Activated CD4-positive, alpha-beta T cell treated with anti-CD3 and anti-CD28 coated beads, Interleukin-2, amount 50 U/mL, for 48 hours (primary cell): Measurements from ENCODE around the gene KRTAP2-2.
"Not testable (repeated sequence)": the region's sequence is repeated elsewhere in the genome, so short reads cannot be mapped to it uniquely, and the experiment has no call there.

ENCODE experiments used
- DNase-seq, 2 experiments: peaks; one replicate each; pipeline ENCODE4 v3.0.0-alpha.2; 2020

KRTAP2-2 gene

DNA sequence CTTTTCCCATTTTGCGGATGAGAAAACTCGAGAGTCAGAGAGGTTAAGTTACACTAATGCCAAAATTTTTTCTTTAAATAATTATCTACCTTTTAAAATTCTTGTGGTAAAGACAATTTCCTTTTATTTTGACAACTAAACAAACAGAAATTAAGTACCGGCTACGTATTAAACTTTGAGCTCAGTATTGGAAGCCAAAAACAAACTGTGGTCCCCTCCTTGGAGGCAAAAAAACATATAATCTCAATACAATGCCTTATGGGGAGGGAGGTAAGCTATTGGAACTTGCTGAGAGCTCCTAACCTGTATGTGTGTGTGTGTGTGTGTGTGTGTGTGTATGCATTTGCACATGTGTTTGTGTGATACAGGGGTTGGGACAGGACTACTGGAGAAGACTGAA, 8.4 kb upstream of the KRTAP2-2 start:
- DNase-seq = no peak

DNA sequence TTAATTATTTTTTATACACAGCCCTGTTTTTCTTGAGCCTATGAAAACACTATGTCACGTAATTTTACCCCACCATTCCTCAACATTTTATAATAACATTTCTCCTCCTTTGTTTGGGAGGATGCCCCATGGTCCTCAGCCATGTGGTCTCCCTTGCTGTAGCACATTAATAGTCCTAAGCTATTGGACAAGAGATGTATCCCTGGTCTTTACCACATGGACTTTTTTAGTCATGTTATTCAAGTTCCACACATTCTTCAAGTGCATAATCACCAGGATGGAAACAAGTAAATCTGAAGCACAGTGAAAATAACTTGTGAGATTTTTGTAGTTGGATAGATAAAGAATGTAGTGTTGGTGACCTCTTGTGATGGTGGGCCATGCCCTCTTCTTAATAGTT, 6.9 kb upstream of the KRTAP2-2 start:
- DNase-seq = no peak

DNA sequence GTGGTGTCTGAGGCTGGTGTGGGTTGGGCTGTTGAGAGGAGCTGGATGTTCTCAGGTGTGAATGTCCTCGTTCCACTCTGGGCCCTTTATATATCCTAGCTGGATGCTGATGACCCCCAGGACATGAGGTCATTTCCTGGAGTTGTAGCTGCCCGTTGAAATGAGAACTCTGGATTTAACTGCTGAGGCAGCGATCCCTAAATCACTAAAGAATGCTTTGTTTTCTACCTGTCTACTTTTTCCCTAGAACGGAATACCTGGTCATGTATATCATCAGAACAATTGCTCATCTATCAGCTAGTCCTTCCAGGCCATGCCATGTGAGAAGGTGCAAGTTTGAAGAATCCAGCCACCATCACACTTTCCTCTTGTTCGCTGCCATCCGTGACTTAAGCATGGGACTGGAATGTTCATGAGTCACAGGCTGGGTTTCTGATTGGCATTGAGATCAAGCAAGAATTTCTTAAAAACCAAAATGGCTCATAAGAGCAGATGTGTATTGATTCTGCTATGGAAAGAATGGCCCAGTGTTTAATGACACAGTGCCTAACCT, 5.1 kb upstream of the KRTAP2-2 start, which contains the start of gene KRTAP2-3:
KRTAP2-3 (minus strand) TSS at position 63 of the 553 bp plus-strand sequence. CDS start 64 bp downstream, outside the sequence.
- DNase-seq = no peak

DNA sequence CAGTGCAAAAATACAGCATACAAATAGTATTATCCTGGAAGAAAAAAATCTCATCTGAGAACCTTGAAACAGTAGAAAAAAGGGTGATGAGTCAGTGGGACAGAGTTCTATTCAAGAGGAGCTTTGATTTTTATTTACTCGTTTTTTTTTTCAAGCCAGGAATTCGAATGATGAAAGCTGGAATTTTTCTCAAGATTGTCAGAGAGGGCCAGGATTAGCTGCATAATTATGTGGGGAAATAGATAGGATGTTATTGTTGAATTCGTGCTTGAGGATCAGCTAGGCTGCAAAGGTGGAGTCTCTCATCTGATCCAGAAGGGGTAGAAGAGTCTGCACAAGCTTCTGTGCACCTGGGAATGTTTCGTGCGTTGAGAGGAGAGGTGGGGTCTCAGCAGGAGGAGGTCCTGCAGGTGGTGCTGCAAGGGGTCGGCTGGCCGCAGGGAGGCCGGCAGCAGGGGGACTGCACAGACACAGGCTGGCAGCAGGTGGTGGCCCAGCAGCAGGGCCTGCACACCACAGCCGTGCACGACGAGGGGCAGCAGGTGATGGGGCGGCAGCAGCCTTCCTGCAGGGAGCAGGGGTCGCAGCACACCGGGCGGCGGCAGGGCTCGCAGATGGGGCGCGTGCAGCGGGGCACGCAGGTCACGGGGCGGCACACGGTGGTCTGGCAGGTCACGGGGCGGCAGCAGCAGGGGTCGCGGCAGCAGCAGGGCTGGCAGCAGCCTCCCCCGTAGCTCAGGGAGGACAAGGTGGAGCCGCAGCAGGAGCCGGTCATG, 4.4 kb upstream of the KRTAP2-2 start:
- DNase-seq = not testable (repeated sequence)

DNA sequence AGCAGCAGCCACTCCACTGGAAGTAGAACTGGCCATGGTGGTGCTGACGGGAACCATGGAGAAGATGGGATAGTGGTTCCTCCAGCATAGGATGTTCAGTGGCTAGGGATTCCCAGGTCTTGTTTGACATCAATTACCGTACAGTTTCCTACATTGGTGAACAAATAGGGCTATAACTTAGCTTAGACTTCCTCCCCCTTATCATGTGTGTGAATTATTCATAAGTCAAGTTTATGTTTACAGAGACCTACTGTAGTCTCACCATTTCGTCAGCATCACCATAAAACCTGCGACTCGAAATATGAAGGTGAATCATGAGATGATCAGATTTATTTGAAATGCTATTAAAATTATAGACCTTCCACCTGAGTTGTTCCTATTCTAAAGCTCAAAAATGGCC, 3.7 kb upstream of the KRTAP2-2 start:
- DNase-seq = no peak

DNA sequence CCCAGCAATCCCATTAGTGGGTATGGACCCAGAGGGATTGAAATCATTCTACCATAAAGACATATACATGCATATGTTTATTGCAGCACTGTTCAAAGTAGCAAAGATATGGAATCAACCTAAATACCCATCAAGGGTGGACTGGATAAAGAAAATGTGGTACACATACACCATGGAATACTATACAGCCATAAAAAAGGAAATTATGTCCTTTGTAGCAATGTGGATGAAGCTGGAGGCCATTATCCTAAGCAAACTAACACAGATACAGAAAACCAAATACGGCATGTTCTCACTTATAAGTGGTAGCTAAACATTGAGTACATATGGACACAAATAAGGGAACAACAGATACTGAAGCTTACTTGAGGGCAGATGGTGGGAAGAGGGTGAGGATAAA, 2.5 kb upstream of the KRTAP2-2 start:
- DNase-seq = no peak

DNA sequence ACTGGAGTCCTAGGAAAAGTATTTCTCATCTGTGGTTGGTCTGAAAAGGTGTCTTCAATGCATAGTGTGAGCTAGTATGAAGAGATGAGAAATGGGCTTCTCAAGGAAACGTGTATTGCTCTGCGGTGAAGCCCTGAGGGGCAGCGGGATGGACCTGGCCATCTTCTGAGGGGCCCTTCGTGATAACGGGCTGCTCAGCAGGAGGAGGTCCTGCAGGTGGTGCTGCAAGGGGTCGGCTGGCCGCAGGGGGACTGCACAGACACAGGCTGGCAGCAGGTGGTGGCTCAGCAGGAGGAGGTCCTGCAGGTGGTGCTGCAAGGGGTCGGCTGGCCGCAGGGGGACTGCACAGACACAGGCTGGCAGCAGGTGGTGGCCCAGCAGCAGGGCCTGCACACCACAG, 474 bp downstream of the KRTAP2-2 start:
- not testable (repeated sequence) for DNase-seq

DNA sequence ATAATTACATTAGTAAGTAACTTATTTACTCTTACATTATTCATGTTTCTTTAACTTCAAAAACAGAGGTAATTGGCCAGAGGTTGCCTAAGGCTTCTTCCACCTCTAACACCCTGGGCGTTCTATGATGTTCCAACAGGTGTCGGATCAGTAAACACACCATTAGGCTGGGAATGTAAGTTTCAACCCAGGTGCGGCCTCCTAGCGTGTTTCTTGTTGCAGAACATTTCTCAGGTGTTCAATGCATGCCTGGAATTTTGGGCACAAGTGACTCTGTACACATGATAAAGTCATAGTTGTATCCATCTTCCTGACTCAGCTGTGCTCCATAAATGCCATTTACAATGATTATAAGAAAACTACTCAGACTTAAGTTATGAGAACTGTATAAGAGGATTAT, 1.0 kb downstream of the KRTAP2-2 start:
- DNase-seq = no peak

DNA sequence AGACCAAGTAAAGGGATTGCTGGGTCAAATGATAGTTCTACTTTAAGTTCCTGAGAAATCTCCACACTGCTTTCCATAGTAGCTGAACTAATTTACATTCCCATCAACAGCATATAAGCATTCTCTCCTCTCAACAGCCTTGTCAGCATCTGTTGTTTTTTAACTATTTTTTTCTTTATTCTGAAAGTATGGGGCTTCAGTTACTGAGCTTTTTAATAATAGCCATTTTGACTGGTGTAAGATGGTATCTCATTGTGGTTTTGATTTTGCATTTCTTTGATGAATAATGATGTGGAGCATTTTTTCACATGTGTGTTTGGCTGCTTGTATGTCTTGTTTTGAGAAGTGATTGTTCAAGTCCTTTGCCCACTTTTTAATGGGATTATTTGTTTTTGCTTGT, 2.5 kb downstream of the KRTAP2-2 start:
- no peak for DNase-seq

DNA sequence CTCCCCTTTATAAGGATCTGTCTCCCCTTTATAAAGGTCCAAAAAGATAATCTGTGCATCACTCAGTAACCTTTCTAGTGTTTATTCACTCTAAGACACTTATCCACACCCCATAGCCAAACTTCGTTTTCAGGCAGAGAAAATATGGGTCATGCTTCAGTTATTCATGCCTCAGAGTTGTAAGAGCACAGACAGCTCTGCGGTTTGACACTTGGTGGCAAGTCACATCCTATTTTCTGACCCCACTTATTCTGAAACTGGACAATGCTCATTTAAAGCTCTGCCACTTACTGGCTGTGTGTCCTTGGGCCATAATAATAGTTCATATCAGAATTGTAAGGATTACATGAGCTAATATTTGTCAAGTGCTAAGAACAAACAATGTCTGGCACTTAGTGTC, 5.9 kb downstream of the KRTAP2-2 start:
- no peak for DNase-seq

DNA sequence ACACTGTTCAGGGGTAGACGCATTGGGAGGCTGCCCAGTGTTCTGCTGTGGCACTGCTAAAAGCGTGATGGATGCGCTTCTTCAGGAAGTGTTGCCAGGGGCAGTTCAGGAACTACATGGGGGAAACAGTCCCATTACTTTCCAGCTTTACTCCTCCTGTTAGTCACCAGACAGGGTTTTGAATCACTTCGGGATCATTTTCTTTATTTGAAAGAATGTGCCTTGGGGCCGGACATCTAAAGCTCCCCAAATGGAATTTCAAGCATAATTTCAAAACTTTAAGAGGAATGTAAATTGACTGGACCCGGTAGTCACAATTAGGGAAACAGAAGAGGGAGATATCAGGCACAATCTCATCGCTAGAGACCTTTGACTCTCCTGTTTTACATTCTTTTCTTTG, 6.6 kb downstream of the KRTAP2-2 start:
- no peak for DNase-seq

DNA sequence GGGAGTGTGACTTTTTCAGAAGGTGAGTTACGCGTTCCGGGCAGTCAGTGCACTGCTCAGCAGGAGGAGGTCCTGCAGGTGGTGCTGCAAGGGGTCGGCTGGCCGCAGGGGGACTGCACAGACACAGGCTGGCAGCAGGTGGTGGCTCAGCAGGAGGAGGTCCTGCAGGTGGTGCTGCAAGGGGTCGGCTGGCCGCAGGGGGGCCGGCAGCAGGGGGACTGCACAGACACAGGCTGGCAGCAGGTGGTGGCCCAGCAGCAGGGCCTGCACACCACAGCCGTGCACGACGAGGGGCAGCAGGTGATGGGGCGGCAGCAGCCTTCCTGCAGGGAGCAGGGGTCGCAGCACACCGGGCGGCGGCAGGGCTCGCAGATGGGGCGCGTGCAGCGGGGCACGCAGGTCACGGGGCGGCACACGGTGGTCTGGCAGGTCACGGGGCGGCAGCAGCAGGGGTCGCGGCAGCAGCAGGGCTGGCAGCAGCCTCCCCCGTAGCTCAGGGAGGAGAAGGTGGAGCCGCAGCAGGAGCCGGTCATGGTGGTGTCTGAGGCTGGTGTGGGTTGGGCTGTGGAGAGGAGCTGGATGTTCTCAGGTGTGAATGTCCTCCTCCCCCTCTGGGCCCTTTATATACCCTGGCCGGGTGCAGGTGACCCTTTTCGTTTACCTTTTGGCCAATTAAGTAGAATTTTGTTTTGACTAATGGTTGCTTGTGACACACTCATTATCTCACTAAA, 8.1 kb downstream of the KRTAP2-2 start, which contains the start of gene KRTAP2-1:
KRTAP2-1 (minus strand) TSS at position 582 of the 731 bp plus-strand sequence; CDS start at position 533, 49 bp downstream.
- DNase-seq = not testable (repeated sequence)

DNA sequence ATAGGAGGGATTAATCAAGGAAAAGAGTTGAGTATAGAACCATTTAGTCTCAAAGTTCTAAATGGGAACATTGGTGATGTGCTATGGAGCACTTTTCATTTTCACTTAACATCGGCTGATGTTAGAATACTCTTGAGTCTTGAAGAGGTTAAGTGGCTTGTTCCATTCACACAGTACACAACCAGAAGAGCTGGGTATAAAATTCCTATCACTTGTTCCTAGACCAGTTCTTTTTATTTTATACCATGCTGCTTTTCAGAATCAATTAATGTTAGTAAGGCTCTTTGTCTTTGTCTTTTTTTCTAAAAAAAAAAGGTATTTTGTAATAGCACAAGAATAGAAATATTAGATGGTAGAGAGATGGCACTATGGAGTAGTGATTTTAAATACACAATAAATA, 12.1 kb downstream of the KRTAP2-2 start:
- DNase-seq = no peak

DNA sequence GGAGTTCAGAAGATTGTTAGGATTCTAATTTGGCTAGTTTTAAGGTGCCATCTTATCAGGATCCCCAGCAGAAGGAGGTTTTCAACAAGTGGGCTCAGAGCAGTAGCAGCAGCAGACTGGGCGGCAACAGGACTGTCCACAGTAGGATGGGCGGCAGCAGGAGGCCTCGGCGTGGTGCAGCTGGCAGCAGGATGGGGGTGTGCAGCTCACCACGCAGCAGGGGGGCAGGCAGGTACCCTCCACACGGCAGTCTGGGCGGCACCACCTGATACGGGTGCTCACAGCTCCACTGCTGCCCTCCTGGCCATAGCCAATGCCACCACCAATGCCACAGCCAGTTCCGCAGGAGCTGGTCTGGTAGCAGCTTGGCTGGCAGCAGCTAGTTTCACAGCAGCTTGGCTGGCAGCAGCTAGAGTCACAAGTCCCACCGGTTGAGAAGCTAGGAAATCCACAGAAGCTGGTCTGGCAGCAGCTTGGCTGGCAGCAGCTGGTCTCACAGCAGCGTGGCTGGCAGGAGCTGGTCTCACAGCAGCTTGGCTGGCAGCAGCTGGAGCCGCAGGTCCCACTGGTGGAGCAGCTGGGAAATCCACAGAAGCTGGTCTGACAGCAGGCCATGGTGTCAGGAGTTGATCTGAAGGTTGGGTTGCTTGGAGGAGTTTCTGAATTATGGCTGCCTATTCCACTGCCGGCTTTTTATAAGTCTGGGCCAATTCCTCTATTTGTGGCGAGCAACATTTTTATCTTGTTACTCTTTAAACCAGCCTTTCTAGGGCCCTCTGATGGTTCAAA, 14.1 kb downstream of the KRTAP2-2 start, which contains the start of gene KRTAP1-1:
KRTAP1-1 (minus strand) TSS at position 668 of the 789 bp plus-strand sequence; CDS start at position 615, 53 bp downstream.
- DNase-seq = not testable (repeated sequence)

DNA sequence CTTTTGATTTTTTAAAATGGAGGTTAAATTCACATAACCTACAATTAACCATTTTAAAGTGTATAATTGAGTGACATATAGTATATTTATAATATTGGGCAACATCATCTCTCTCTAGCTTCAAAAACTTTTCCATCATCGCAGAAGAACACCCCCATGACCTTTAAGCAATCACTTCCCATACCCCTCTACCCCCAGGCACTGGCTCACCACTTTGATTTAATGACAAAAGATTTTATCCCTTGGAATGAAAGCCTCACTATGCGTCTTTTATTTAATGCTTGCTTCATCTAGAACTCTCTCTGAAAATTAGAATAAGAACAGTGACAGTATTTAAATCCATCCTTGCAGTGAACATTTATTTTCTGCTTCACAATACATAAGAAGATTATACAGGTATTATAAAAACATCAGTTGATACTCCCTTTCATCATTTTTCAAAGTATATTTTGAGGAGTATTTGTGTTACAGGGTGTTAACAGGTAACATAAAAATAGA, 17.1 kb downstream of the KRTAP2-2 start:
- DNase-seq = no peak

DNA sequence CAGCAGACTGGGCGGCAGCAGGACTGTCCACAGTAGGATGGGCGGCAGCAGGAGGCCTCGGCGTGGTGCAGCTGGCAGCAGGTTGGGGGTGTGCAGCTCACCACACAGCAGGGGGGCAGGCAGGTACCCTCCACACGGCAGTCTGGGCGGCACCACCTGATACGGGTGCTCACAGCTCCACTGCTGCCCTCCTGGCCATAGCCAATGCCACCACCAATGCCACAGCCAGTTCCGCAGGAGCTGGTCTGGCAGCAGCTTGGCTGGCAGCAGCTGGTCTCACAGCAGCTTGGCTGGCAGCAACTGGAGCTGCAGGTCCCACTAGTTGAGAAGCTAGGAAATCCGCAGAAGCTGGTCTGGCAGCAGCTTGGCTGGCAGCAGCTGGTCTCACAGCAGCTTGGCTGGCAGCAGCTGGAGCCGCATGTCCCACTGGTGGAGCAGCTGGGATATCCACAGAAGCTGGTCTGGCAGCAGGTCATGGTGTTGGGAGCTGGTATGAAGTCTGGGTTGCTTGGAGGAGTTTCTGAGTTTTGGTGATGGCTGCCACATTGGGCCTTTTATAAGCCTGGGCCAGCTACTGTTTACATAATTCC, 20.6 kb downstream of the KRTAP2-2 start, which contains the start of gene KRTAP1-3:
KRTAP1-3 (minus strand) TSS at position 529 of the 590 bp plus-strand sequence; CDS start at position 476, 53 bp downstream.
- DNase-seq = not testable (repeated sequence)

DNA sequence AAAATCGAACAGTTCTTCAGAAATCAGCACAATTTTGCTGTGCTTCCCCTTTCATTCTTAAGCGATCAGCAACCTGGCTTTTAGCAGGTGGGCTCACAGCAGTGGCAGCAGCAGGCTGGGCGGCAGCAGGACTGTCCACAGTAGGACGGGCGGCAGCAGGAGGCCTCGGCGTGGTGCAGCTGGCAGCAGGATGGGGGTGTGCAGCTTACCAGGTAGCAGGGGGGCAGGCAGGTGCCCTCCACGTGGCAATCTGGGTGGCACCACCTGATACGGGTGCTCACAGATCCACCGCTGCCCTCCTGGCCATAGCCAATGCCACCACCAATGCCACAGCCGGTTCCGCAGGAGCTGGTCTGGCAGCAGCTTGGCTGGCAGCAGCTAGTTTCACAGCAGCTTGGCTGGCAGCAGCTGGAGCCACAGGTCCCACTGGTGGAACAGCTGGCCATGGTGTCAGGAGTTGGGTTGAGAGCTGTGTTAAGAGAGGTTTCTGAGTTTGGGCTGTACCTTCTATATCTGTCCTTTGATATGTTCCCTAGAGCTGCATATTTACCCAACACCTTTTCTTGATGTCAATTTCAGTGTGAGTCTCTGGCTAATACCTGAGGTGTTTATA, 25.3 kb downstream of the KRTAP2-2 start, which contains the start of gene KRTAP1-4:
KRTAP1-4 (minus strand) TSS at position 563 of the 613 bp plus-strand sequence; CDS start at position 446, 117 bp downstream.
- no peak for DNase-seq

DNA sequence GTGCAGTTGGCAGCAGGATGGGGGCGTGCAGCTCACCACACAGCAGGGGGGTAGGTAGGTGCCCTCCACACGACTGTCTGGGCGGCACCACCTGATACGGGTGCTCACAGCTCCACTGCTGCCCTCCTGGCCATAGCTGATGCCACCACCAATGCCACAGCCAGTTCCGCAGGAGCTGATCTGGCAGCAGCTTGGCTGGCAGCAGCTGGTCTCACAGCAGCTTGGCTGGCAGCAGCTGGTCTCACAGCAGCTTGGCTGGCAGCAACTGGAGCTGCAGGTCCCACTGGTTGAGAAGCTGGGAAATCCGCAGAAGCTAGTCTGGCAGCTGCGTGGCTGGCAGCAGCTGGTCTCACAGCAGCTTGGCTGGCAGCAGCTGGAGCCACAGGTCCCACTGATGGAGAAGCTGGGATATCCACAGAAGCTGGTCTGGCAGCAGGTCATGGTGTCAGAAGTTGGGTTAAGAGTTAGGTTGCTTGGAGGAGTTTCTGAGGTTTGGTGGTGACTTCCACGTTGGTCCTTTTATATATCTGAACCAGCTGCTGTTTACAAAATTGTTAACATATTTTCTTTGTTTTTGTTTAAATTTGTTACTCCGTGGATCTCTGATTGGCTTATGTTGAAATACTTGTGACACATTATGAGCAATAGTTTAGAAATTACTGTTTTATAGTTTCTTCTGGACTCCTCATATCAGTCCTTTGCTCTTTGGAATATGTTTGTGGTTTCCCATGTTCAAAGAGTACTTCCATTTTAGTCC, 28.1 kb downstream of the KRTAP2-2 start, which contains the start of gene KRTAP1-5:
KRTAP1-5 (minus strand) TSS at position 494 of the 757 bp plus-strand sequence; CDS start at position 441, 53 bp downstream.
- DNase-seq = no peak

DNA sequence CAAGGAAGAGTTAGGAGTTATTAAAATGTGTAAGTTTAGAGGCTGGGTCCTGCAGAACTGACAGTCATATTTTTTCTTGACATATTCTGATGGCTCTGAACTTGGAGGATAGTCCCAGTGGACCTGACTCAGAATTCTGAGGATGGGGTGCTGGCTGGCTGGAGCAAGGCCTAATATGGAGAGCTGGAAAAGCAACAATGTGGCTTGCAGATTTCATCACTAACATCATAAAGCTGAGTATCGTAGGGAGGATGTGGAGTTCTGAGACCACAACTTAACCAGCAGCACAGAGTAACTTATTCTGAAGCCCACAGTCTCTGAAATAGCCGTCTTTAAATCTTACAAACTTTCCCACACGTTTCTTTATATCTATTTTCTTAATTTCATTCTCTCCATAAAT, 30.3 kb downstream of the KRTAP2-2 start:
- DNase-seq = no peak

DNA sequence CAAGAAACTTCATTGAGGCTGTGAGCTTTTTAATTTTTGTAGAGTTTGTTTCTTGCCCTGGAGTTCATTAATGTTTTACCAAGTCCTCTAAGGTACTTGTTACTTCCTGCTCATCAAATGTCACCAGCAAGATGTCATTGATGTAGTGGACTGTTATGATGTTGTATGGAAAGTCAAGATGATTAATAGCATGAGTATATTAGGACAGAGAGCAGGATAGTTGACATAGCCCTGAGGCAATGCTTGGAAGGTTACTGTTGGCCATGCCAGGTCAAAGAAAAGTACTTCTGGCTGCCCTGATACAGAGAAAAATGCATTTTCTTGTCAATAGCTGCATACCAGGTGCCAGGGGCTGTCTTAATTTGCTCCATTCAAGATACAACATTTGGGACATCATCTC, 34.7 kb downstream of the KRTAP2-2 start:
- no peak for DNase-seq
